ENCODE data around the gene TMEM255B.

DNA sequence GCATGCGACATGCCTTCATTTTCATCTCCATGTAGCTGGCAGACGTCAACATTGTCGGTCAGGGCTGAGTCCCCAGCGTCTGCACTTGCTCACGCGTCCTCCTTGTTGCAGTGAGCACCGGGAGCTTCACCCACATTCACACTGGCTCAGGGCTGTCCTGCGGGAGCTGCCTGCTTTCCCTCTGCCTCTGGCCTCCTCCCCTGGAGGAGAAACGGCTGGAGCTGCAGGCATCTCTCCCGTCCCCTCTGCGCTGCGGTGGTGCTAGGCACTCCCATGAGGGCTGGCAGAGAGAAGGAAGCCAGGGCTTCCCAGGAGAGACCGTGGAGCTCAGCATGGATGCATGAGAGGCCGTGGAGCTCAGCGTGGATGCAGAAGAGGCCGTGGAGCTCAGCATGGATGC lies 18.4 kb upstream of the TMEM255B start:
- TF ChIP-seq, protein P1, sequence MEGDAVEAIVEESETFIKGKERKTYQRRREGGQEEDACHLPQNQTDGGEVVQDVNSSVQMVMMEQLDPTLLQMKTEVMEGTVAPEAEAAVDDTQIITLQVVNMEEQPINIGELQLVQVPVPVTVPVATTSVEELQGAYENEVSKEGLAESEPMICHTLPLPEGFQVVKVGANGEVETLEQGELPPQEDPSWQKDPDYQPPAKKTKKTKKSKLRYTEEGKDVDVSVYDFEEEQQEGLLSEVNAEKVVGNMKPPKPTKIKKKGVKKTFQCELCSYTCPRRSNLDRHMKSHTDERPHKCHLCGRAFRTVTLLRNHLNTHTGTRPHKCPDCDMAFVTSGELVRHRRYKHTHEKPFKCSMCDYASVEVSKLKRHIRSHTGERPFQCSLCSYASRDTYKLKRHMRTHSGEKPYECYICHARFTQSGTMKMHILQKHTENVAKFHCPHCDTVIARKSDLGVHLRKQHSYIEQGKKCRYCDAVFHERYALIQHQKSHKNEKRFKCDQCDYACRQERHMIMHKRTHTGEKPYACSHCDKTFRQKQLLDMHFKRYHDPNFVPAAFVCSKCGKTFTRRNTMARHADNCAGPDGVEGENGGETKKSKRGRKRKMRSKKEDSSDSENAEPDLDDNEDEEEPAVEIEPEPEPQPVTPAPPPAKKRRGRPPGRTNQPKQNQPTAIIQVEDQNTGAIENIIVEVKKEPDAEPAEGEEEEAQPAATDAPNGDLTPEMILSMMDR (optimal IDR thresholded peaks at IDR 0.05 in 1 of 3, IDR thresholded peaks at IDR 0.05 in 1 of 3, conservative IDR thresholded peaks at IDR 0.05 in 1 of 3; ENCODE audit: extremely low read depth in 1 of 3, insufficient read depth in 2 of 3, low read length in 3 of 3) = no peak
- TF ChIP-seq EZH2 (IDR thresholded peaks at IDR 0.05; ENCODE audit: low read length) = no peak
